ENCODE measurements around the gene TYW1B.
"Not testable (repeated sequence)": the region's sequence is repeated elsewhere in the genome, so short reads cannot be mapped to it uniquely, and the experiment has no call there.

The TYW1B gene

GRCh38 chr7:72676880-72677279 is 151.1 kb downstream of the TYW1B start:
- not testable (repeated sequence) for H3K36me3 ChIP-seq (ENCODE audit: control insufficient read depth, insufficient read depth, low read length); H3K9me3 ChIP-seq (ENCODE audit: control insufficient read depth, low read length); H3K4me3 ChIP-seq (ENCODE audit: insufficient read depth, low read depth, low read length, poor library complexity, severe bottlenecking); H3K27ac ChIP-seq (ENCODE audit: insufficient read depth, low read length, poor library complexity, severe bottlenecking); H3K4me1 ChIP-seq (ENCODE audit: control insufficient read depth, insufficient read depth, low read length, poor library complexity, severe bottlenecking); H3K27me3 ChIP-seq (replicated peaks; ENCODE audit: control insufficient read depth, insufficient read depth, low read length, poor library complexity, severe bottlenecking); DNase-seq

GRCh38 chr7:72676086-72676690 is 151.8 kb downstream of the TYW1B start:
- not testable (repeated sequence) for H3K27me3 ChIP-seq (replicated peaks; ENCODE audit: control insufficient read depth, insufficient read depth, low read length, poor library complexity, severe bottlenecking); H3K9me3 ChIP-seq (ENCODE audit: control insufficient read depth, low read length); H3K4me1 ChIP-seq (ENCODE audit: control insufficient read depth, insufficient read depth, low read length, poor library complexity, severe bottlenecking); H3K36me3 ChIP-seq (ENCODE audit: control insufficient read depth, insufficient read depth, low read length); DNase-seq; H3K4me3 ChIP-seq (ENCODE audit: insufficient read depth, low read depth, low read length, poor library complexity, severe bottlenecking); H3K27ac ChIP-seq (ENCODE audit: insufficient read depth, low read length, poor library complexity, severe bottlenecking)

GRCh38 chr7:72675686-72676085 is 152.3 kb downstream of the TYW1B start:
- not testable (repeated sequence) for DNase-seq

GRCh38 chr7:72674394-72674793 is 153.6 kb downstream of the TYW1B start:
- Histone ChIP-seq H3K4me1 (ENCODE audit: control insufficient read depth, insufficient read depth, low read length, poor library complexity, severe bottlenecking) (no peaks in the 10 kb centered on the region), H3K27ac (ENCODE audit: insufficient read depth, low read length, poor library complexity, severe bottlenecking) (no peak overlapping the region), H3K36me3 (ENCODE audit: control insufficient read depth, insufficient read depth, low read length) (no peaks in the 10 kb centered on the region), H3K9me3 (ENCODE audit: control insufficient read depth, low read length) (no peaks in the 10 kb centered on the region), H3K27me3 (replicated peaks; ENCODE audit: control insufficient read depth, insufficient read depth, low read length, poor library complexity, severe bottlenecking) (no peaks in the 10 kb centered on the region), H3K4me3 (ENCODE audit: insufficient read depth, low read depth, low read length, poor library complexity, severe bottlenecking) (no peak overlapping the region)
- DNase-seq, result no peak

More at GRCh38 chr7:72675686-72676085, 152.3 kb downstream of the TYW1B start:
- not testable (repeated sequence) for H3K27me3 ChIP-seq (replicated peaks; ENCODE audit: control insufficient read depth, insufficient read depth, low read length, poor library complexity, severe bottlenecking); H3K4me3 ChIP-seq (ENCODE audit: insufficient read depth, low read depth, low read length, poor library complexity, severe bottlenecking); H3K9me3 ChIP-seq (ENCODE audit: control insufficient read depth, low read length); H3K4me1 ChIP-seq (ENCODE audit: control insufficient read depth, insufficient read depth, low read length, poor library complexity, severe bottlenecking); H3K27ac ChIP-seq (ENCODE audit: insufficient read depth, low read length, poor library complexity, severe bottlenecking); H3K36me3 ChIP-seq (ENCODE audit: control insufficient read depth, insufficient read depth, low read length)

- H3K27ac ChIP-seq (ENCODE audit: insufficient read depth, low read length, poor library complexity, severe bottlenecking); H3K9me3 ChIP-seq (ENCODE audit: control insufficient read depth, low read length); H3K36me3 ChIP-seq (ENCODE audit: control insufficient read depth, insufficient read depth, low read length); DNase-seq; H3K27me3 ChIP-seq (replicated peaks; ENCODE audit: control insufficient read depth, insufficient read depth, low read length, poor library complexity, severe bottlenecking); H3K4me3 ChIP-seq (ENCODE audit: insufficient read depth, low read depth, low read length, poor library complexity, severe bottlenecking); H3K4me1 ChIP-seq (ENCODE audit: control insufficient read depth, insufficient read depth, low read length, poor library complexity, severe bottlenecking): not testable (repeated sequence)
Measured at GRCh38 chr7:72670850-72671249, 157.2 kb downstream of the TYW1B start.

GRCh38 chr7:72668435-72668834 is 159.6 kb downstream of the TYW1B start:
- not testable (repeated sequence) for H3K36me3 ChIP-seq (ENCODE audit: control insufficient read depth, insufficient read depth, low read length); H3K9me3 ChIP-seq (ENCODE audit: control insufficient read depth, low read length); H3K27ac ChIP-seq (ENCODE audit: insufficient read depth, low read length, poor library complexity, severe bottlenecking); H3K27me3 ChIP-seq (replicated peaks; ENCODE audit: control insufficient read depth, insufficient read depth, low read length, poor library complexity, severe bottlenecking); DNase-seq; H3K4me3 ChIP-seq (ENCODE audit: insufficient read depth, low read depth, low read length, poor library complexity, severe bottlenecking); H3K4me1 ChIP-seq (ENCODE audit: control insufficient read depth, insufficient read depth, low read length, poor library complexity, severe bottlenecking)

GRCh38 chr7:72667049-72667448 is 161.0 kb downstream of the TYW1B start:
- H3K27ac ChIP-seq (ENCODE audit: insufficient read depth, low read length, poor library complexity, severe bottlenecking); H3K4me3 ChIP-seq (ENCODE audit: insufficient read depth, low read depth, low read length, poor library complexity, severe bottlenecking); H3K36me3 ChIP-seq (ENCODE audit: control insufficient read depth, insufficient read depth, low read length); H3K27me3 ChIP-seq (replicated peaks; ENCODE audit: control insufficient read depth, insufficient read depth, low read length, poor library complexity, severe bottlenecking); H3K4me1 ChIP-seq (ENCODE audit: control insufficient read depth, insufficient read depth, low read length, poor library complexity, severe bottlenecking); DNase-seq; H3K9me3 ChIP-seq (ENCODE audit: control insufficient read depth, low read length): not testable (repeated sequence)

GRCh38 chr7:72648574-72648973 is 179.4 kb downstream of the TYW1B start:
- H3K36me3 ChIP-seq (ENCODE audit: control insufficient read depth, insufficient read depth, low read length); DNase-seq; H3K4me1 ChIP-seq (ENCODE audit: control insufficient read depth, insufficient read depth, low read length, poor library complexity, severe bottlenecking); H3K4me3 ChIP-seq (ENCODE audit: insufficient read depth, low read depth, low read length, poor library complexity, severe bottlenecking); H3K27me3 ChIP-seq (replicated peaks; ENCODE audit: control insufficient read depth, insufficient read depth, low read length, poor library complexity, severe bottlenecking); H3K9me3 ChIP-seq (ENCODE audit: control insufficient read depth, low read length); H3K27ac ChIP-seq (ENCODE audit: insufficient read depth, low read length, poor library complexity, severe bottlenecking): not testable (repeated sequence)

GRCh38 chr7:72643708-72644107 is 184.3 kb downstream of the TYW1B start:
- not testable (repeated sequence) for H3K27ac ChIP-seq (ENCODE audit: insufficient read depth, low read length, poor library complexity, severe bottlenecking); H3K9me3 ChIP-seq (ENCODE audit: control insufficient read depth, low read length); H3K4me1 ChIP-seq (ENCODE audit: control insufficient read depth, insufficient read depth, low read length, poor library complexity, severe bottlenecking); H3K4me3 ChIP-seq (ENCODE audit: insufficient read depth, low read depth, low read length, poor library complexity, severe bottlenecking); DNase-seq; H3K27me3 ChIP-seq (replicated peaks; ENCODE audit: control insufficient read depth, insufficient read depth, low read length, poor library complexity, severe bottlenecking); H3K36me3 ChIP-seq (ENCODE audit: control insufficient read depth, insufficient read depth, low read length)

- H3K4me1 ChIP-seq (ENCODE audit: control insufficient read depth, insufficient read depth, low read length, poor library complexity, severe bottlenecking); H3K36me3 ChIP-seq (ENCODE audit: control insufficient read depth, insufficient read depth, low read length); H3K4me3 ChIP-seq (ENCODE audit: insufficient read depth, low read depth, low read length, poor library complexity, severe bottlenecking); DNase-seq; H3K9me3 ChIP-seq (ENCODE audit: control insufficient read depth, low read length); H3K27ac ChIP-seq (ENCODE audit: insufficient read depth, low read length, poor library complexity, severe bottlenecking); H3K27me3 ChIP-seq (replicated peaks; ENCODE audit: control insufficient read depth, insufficient read depth, low read length, poor library complexity, severe bottlenecking): not testable (repeated sequence)
Measured at GRCh38 chr7:72641485-72642248, 186.3 kb downstream of the TYW1B start.
